Stimulated activated naive B cell treated with anti-CD40 and anti-IgM and Interleukin-4, amounts not matched to agents 10 μg/mL and 1 μg/mL and 100 μg/mL, for 72 hours (primary cell): Measurements from ENCODE around the gene EPS8L2.
"Not testable (repeated sequence)": the region's sequence is repeated elsewhere in the genome, so short reads cannot be mapped to it uniquely, and the experiment has no call there.

Experiments used
- ATAC-seq, 2 donors: fragments of 150-1000 bp; cut with Tn5 transposase; replicated peaks; 2 replicates each; pipeline ENCODE4 v1.10.0; 2021; ENCODE audit warnings: moderate library complexity in 1 of 2
- DNase-seq: peaks from one replicate; pipeline ENCODE4 v3.0.0; 2021
- H3K27ac Mint-ChIP-seq: one replicate; pipeline ENCODE4 v1.8.0; 2022; ENCODE audit warnings: mild to moderate bottlenecking, mixed read lengths
- H3K27me3 Mint-ChIP-seq, 2 donors: one replicate each; pipeline ENCODE4 v1.8.0; 2022; ENCODE audit warnings: mixed read lengths in 2 of 2
- H3K36me3 Mint-ChIP-seq, 2 donors: one replicate each; pipeline ENCODE4 v1.8.0; 2022; ENCODE audit warnings: mixed read lengths in 2 of 2, mild to moderate bottlenecking in 1 of 2
- H3K4me1 Mint-ChIP-seq, 2 donors: one replicate each; pipeline ENCODE4 v1.8.0; 2022; ENCODE audit warnings: mixed read lengths in 2 of 2, mild to moderate bottlenecking in 1 of 2
- H3K4me3 Mint-ChIP-seq, 2 donors: one replicate each; pipeline ENCODE4 v1.8.0; 2022; ENCODE audit warnings: mild to moderate bottlenecking in 2 of 2, mixed read lengths in 2 of 2, moderate library complexity in 1 of 2
- H3K9me3 Mint-ChIP-seq, 2 donors: one replicate each; pipeline ENCODE4 v1.8.0; 2022; ENCODE audit warnings: mixed read lengths in 2 of 2, mild to moderate bottlenecking in 1 of 2

Gene EPS8L2

GRCh38 chr11:729492-730074 is 23.6 kb downstream of the EPS8L2 start:
- Mint-ChIP-seq H3K27me3 (peaks cover 3 to 24% of the 10 kb centered on the region in 2 donors), H3K36me3 (no peaks in the 10 kb centered on the region), H3K27ac (no peak overlapping the region), H3K4me3 (no peak overlapping the region), H3K4me1 (peaks cover 7 to 15% of the 10 kb centered on the region in 2 donors), H3K9me3 (no peaks in the 10 kb centered on the region)
- ATAC-seq (no peak), DNase-seq (no peak)

- DNase-seq (no peak), ATAC-seq (no peak)
- no peak overlapping the region for H3K27ac Mint-ChIP-seq
- H3K9me3 Mint-ChIP-seq: no peaks in the 10 kb centered on the region
- peaks cover 7 to 35% of the 10 kb centered on the region in 2 donors for H3K27me3 Mint-ChIP-seq
- no peak overlapping the region for H3K4me3 Mint-ChIP-seq
- peaks cover 12 to 15% of the 10 kb centered on the region in 2 donors for H3K4me1 Mint-ChIP-seq
- H3K36me3 Mint-ChIP-seq: no peaks in the 10 kb centered on the region
These were observed 27.0 kb downstream of the EPS8L2 start for GRCh38 chr11:733072-733471.

- H3K4me3 Mint-ChIP-seq, H3K36me3 Mint-ChIP-seq, ATAC-seq, DNase-seq, H3K27ac Mint-ChIP-seq, H3K9me3 Mint-ChIP-seq: not testable (repeated sequence)
- H3K4me1 Mint-ChIP-seq: peaks cover 13 to 18% of the 10 kb centered on the region in 2 donors
- peaks cover 11 to 40% of the 10 kb centered on the region in 2 donors for H3K27me3 Mint-ChIP-seq
These were observed 28.5 kb downstream of the EPS8L2 start for GRCh38 chr11:734541-734940.

GRCh38 chr11:737366-737765 is 31.3 kb downstream of the EPS8L2 start:
- Mint-ChIP-seq H3K27me3 (peaks cover 8 to 36% of the 10 kb centered on the region in 2 donors), H3K27ac (no peak overlapping the region), H3K4me1 (peaks cover 13 to 18% of the 10 kb centered on the region in 2 donors), H3K4me3 (peak overlapping the region; percentile 2 to 47), H3K36me3 (no peaks in the 10 kb centered on the region), H3K9me3 (no peaks in the 10 kb centered on the region)
- ATAC-seq (peak; percentile 56 to 62), DNase-seq (no peak)

GRCh38 chr11:737899-738298 is 31.9 kb downstream of the EPS8L2 start:
- not testable (repeated sequence) for H3K27ac Mint-ChIP-seq, H3K9me3 Mint-ChIP-seq, H3K36me3 Mint-ChIP-seq, DNase-seq
- H3K4me3 Mint-ChIP-seq: peak overlapping the region; percentile 46 to 47
- H3K4me1 Mint-ChIP-seq: peaks cover 13 to 18% of the 10 kb centered on the region in 2 donors
- H3K27me3 Mint-ChIP-seq: peaks cover 8 to 31% of the 10 kb centered on the region in 2 donors
- peak in 1 of 2 donors; percentile 31 for ATAC-seq

GRCh38 chr11:742156-742546 is 36.1 kb downstream of the EPS8L2 start:
- Mint-ChIP-seq H3K4me3 (no peak overlapping the region), H3K9me3 (no peaks in the 10 kb centered on the region), H3K27ac (no peak overlapping the region), H3K4me1 (peaks cover 12 to 19% of the 10 kb centered on the region in 2 donors), H3K36me3 (no peaks in the 10 kb centered on the region), H3K27me3 (peaks cover 4 to 16% of the 10 kb centered on the region in 2 donors)
- DNase-seq: no peak
- ATAC-seq: no peak

GRCh38 chr11:742571-743201 is 36.7 kb downstream of the EPS8L2 start:
- no peaks in the 10 kb centered on the region for H3K36me3 Mint-ChIP-seq
- no peaks in the 10 kb centered on the region for H3K9me3 Mint-ChIP-seq
- DNase-seq (no peak), ATAC-seq (no peak)
- H3K27me3 Mint-ChIP-seq: peaks cover 4 to 10% of the 10 kb centered on the region in 2 donors
- H3K27ac Mint-ChIP-seq: no peak overlapping the region
- H3K4me3 Mint-ChIP-seq: no peak overlapping the region
- H3K4me1 Mint-ChIP-seq: peaks cover 7 to 13% of the 10 kb centered on the region in 2 donors

- DNase-seq (no peak), ATAC-seq (no peak)
- no peak overlapping the region for H3K27ac Mint-ChIP-seq
- H3K36me3 Mint-ChIP-seq: peaks cover 4 to 5% of the 10 kb centered on the region in 2 donors
- no peaks in the 10 kb centered on the region for H3K27me3 Mint-ChIP-seq
- H3K4me3 Mint-ChIP-seq: no peak overlapping the region
- H3K9me3 Mint-ChIP-seq: no peaks in the 10 kb centered on the region
- peaks cover 11 to 18% of the 10 kb centered on the region in 2 donors for H3K4me1 Mint-ChIP-seq
These were observed 39.4 kb downstream of the EPS8L2 start for GRCh38 chr11:745428-745827.

- Mint-ChIP-seq H3K36me3 (peaks cover 4 to 5% of the 10 kb centered on the region in 2 donors), H3K27ac (peak overlapping the region; percentile 91), H3K4me1 (peaks cover 12 to 18% of the 10 kb centered on the region in 2 donors), H3K27me3 (no peaks in the 10 kb centered on the region), H3K9me3 (no peaks in the 10 kb centered on the region), H3K4me3 (peak overlapping the region; percentile 92 to 94)
- DNase-seq (no peak), ATAC-seq (peak; percentile 36 to 48)
These were observed 40.5 kb downstream of the EPS8L2 start for GRCh38 chr11:746289-747157.

GRCh38 chr11:747158-748006 is 41.4 kb downstream of the EPS8L2 start, which contains the start of gene TALDO1:
Gene TALDO1, plus strand, starts transcription at chr11:747464. Its CDS starts 18 bp downstream, at chr11:747482.
- Mint-ChIP-seq H3K36me3 (peaks cover 7 to 10% of the 10 kb centered on the region in 2 donors), H3K4me1 (peaks cover 12 to 23% of the 10 kb centered on the region in 2 donors), H3K27ac (peak within 1 kb of the TSS; percentile 94), H3K9me3 (no peaks in the 10 kb centered on the region), H3K4me3 (peak within 1 kb of the TSS; percentile 92 to 94), H3K27me3 (no peaks in the 10 kb centered on the region)
- peak; percentile 90 for DNase-seq
- ATAC-seq: peak; percentile 91 to 93

GRCh38 chr11:748007-748359 is 42.0 kb downstream of the EPS8L2 start:
- DNase-seq (no peak), ATAC-seq (peak; percentile 17 to 23)
- Mint-ChIP-seq H3K9me3 (no peaks in the 10 kb centered on the region), H3K4me3 (peak overlapping the region; percentile 92 to 94), H3K27ac (peak overlapping the region; percentile 94), H3K4me1 (peaks cover 12 to 26% of the 10 kb centered on the region in 2 donors), H3K36me3 (peaks cover 12 to 14% of the 10 kb centered on the region in 2 donors), H3K27me3 (no peaks in the 10 kb centered on the region)

GRCh38 chr11:749731-750130 is 43.7 kb downstream of the EPS8L2 start:
- Mint-ChIP-seq H3K27ac (peak overlapping the region; percentile 62), H3K4me3 (peak overlapping the region; percentile 55 to 62), H3K27me3 (no peaks in the 10 kb centered on the region)

GRCh38 chr11:760236-760635 is 54.2 kb downstream of the EPS8L2 start:
- H3K9me3 Mint-ChIP-seq: no peaks in the 10 kb centered on the region
- no peaks in the 10 kb centered on the region for H3K27me3 Mint-ChIP-seq
- H3K36me3 Mint-ChIP-seq: peaks cover 48 to 49% of the 10 kb centered on the region in 2 donors
- H3K4me1 Mint-ChIP-seq: peaks cover 3 to 10% of the 10 kb centered on the region in 2 donors
- no peak overlapping the region for H3K4me3 Mint-ChIP-seq
- no peak for ATAC-seq
- H3K27ac Mint-ChIP-seq: no peak overlapping the region
- DNase-seq: no peak

More at GRCh38 chr11:749731-750130, 43.7 kb downstream of the EPS8L2 start:
- Mint-ChIP-seq H3K36me3 (peaks cover 12 to 14% of the 10 kb centered on the region in 2 donors), H3K9me3 (no peaks in the 10 kb centered on the region), H3K4me1 (peaks cover 12 to 26% of the 10 kb centered on the region in 2 donors)
- ATAC-seq (no peak), DNase-seq (no peak)
